Stimulated activated CD4-positive, alpha-beta T cell treated with anti-CD3 and anti-CD28 coated beads, TNF-alpha, amount 100 ng/mL, for 1 hour (primary cell): ENCODE data around the gene GALNT17.

Experiments
- DNase-seq, 3 donors: peaks; one replicate each; pipeline ENCODE4 v3.0.0-alpha.2; 2020; ENCODE audit warnings: low read depth in 3 of 3, low spot score in 1 of 3

The GALNT17 gene

GRCh38 chr7:71491336-71491735, 359.4 kb downstream of the GALNT17 start:
- no peak for DNase-seq

GRCh38 chr7:71495828-71496227, 363.9 kb downstream of the GALNT17 start:
- DNase-seq, result no peak

GRCh38 chr7:71497256-71497946, 365.5 kb downstream of the GALNT17 start:
- no peak for DNase-seq

- no peak for DNase-seq
Observed at GRCh38 chr7:71498381-71498780, 366.4 kb downstream of the GALNT17 start.

GRCh38 chr7:71504697-71505441, 372.9 kb downstream of the GALNT17 start:
- DNase-seq, result no peak

GRCh38 chr7:71506822-71507221, 374.9 kb downstream of the GALNT17 start:
- DNase-seq, result no peak

DNA sequence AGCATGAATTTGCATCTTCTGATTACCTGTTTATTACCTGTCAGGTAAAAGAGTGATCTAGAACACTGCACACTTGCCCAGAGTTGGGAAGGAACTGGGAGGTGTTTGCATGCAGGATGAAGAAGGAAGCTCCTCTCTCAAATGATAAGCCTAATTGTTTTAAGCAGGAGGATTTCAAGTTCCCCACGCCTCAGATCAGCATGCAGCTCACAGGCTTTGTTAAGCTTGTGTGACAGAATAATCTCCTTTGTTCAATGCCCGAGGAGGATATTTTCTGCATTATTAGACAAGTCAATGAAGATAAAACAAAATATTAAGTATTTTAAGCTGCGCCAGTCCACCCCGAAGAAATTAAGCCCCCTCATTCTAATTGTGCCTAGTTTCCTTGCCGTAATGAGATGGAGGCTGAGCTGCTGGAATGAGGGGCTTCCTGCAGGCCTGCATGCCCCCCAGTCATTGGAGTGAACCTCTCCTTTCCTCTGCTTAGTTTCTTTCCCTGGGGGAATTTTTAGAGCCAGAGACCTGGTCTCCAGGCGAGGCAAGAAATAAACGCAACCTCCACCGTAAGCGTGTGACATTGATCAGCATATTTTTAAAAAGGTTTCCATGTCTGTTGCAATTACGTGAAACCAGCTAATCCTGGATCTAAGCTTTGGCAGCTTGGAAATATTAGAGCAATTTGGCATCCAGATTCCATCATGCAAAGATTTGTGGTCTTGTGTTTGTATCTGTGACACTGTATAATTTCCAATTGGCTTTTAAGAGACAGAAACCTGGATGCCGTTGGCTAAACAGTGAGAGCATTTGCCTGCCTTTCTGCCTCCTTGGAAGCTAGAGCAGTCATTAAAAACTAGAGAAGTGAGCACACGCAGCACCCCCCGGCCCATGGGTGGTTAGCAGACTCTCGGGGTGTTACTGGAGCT, 376.0 kb downstream of the GALNT17 start:
- no peak for DNase-seq

DNA sequence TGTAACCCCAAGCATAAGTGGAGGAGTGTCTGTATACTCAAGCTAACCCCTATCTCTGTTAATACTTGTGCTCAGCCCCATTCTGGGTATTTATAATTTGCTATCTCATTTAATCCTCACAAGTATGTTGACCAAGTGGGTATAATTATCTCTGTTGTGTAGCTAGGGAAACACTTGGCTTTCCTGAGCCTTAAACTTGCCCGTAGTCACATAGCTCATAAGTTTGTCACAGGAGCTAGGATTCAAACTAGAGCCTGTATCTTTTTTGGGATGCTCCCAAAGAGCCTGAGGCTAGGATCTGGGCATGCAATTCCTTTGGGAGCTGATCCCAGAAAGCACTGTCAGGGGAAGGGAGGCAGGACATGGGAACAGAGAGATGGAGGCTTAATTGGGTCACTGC, 377.4 kb downstream of the GALNT17 start:
- no peak for DNase-seq

- DNase-seq, result no peak
Observed at GRCh38 chr7:71511361-71511807, 379.4 kb downstream of the GALNT17 start.

DNA sequence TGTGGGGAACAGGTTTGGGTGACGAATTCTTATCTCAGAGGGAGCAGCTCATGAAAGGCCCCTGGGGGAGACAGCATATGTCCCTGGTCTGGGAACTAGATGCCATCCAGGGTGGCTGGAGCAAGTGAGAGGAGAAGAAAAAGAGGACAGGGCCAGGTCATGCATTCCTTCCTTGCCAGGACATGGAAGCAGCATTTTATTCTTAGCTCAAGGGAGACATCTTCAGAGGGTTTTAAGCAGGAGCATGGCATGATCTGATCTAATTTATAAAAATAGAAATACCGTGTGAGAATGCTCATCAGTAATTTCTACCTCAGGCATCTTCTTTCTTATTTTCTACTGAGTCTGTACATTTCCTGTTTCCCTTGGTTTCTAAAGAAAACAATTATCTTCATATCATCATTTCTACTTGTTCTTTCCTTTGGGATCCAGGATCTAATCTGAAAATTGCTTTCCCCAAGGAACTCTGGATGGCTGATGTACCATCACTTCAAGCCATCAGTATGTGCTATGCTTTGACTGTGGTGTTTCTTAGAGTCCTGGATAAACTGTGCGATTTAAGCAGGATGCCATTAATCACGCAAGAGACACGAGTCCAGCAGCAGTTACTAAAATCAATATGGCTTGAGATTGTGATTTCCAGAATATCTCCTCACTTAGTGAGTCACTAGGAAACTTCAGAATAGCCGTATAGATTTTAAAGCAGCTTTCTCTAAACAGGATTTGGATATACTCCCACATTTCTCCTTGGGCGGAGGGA, 386.2 kb downstream of the GALNT17 start:
- no peak for DNase-seq

DNA sequence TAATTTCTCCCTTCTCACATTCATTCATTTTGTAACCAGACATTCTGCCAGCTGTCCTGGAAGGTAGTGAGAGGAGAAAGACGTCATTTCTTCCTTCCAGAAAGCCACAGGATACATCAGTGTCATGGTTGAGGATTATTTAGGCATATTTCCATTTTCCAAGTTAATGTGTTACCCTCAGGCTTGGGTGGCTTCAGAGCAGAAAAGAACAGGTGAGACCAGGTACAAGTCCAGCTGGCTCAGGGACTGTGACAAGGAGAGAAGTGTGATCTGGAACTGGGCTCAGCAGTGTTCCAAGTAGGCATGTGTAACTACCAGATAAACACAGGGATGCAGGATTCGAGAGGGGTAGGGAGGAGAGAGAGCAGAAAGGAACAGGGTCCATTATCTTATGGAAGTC, 386.9 kb downstream of the GALNT17 start:
- DNase-seq, result no peak

- no peak for DNase-seq
Observed at GRCh38 chr7:71521506-71521905, 389.6 kb downstream of the GALNT17 start.

GRCh38 chr7:71526106-71526505, 394.2 kb downstream of the GALNT17 start:
- no peak for DNase-seq

DNA sequence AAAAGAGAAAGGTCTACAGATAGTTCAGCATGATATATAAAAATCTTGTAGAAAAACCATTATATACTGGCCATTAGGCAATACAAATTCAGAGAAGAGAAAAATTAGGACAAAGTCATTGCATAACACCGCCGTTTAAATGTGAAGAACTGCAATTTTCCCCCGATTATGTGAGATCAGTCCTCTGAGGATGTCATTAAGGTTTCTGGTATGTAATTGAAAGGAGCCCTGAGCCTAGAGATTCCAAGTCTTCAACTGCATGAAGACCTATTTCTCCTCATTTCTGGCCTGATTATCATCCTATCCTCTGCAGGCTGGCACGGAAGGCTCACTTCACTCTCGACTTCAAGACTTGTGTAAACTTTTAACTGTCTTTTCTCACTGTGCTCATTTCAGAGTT, 395.3 kb downstream of the GALNT17 start:
- no peak for DNase-seq

DNA sequence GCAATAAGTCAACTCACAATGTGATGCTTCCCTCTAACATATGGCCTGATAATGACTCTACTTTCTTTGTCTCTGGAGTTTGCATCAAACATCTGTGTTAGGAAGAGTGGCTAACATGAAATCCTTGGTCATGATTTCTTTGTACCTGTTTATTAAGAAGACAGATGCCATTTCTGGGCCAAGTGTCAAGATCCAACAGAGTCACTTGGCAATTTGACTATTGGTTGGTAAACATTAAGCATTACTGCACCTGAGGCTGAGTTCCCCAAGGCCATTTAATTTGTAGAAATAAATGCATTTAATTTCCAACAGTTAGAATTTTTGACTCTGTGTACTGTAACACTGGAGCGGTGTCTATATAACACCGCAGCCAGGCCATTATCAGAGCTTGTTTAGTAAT, 403.7 kb downstream of the GALNT17 start:
- DNase-seq, result no peak

GRCh38 chr7:71538210-71538609, 406.3 kb downstream of the GALNT17 start:
- DNase-seq, result no peak

- DNase-seq, result no peak
Observed at GRCh38 chr7:71539615-71540014, 407.7 kb downstream of the GALNT17 start.

GRCh38 chr7:71541707-71542353, 409.9 kb downstream of the GALNT17 start:
- no peak for DNase-seq

- no peak for DNase-seq
Observed at GRCh38 chr7:71543396-71543795, 411.5 kb downstream of the GALNT17 start.

DNA sequence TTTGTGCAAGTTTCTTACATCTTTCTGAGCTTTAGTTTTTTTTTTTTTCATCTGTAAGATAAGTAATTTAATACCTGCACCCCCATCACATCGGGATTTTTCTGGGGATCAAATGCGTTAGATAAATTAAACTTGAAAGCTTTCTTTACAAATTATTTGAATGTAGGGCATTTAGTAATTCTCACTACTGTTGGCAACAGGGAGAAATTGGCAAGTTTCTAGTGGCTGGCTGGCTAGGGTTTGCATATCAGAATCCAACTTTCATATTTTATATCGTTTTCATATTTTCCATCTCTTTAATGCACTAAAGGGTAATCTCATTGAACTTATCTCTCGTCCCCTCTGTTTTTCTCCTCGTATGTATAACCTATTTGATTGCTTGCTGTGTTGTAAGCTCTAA, 412.9 kb downstream of the GALNT17 start:
- no peak for DNase-seq
